Femur (tissue), 1 donor: Measurements from ENCODE around the gene GGTLC2.
"Not testable (repeated sequence)": the region's sequence is repeated elsewhere in the genome, so short reads cannot be mapped to it uniquely, and the experiment has no call there.

ENCODE experiments used
- DNase-seq: peaks from one replicate; pipeline ENCODE4 v3.0.0-alpha.2; 2017

GGTLC2 gene

GRCh38 chr22:22670076-22670795 lies 25.8 kb downstream of the GGTLC2 start:
- DNase-seq: no peak

GRCh38 chr22:22671506-22671905 lies 27.1 kb downstream of the GGTLC2 start:
- DNase-seq: no peak

GRCh38 chr22:22673099-22673498 lies 28.7 kb downstream of the GGTLC2 start:
- no peak for DNase-seq

GRCh38 chr22:22673628-22674027 lies 29.2 kb downstream of the GGTLC2 start:
- no peak for DNase-seq

- no peak for DNase-seq
Measured at GRCh38 chr22:22674467-22674866, 30.1 kb downstream of the GGTLC2 start.

GRCh38 chr22:22678970-22679369 lies 34.6 kb downstream of the GGTLC2 start:
- no peak for DNase-seq

GRCh38 chr22:22680396-22680795 lies 36.0 kb downstream of the GGTLC2 start:
- no peak for DNase-seq

- DNase-seq: no peak
Measured at GRCh38 chr22:22681221-22681739, 36.9 kb downstream of the GGTLC2 start.

- no peak for DNase-seq
Measured at GRCh38 chr22:22682196-22682595, 37.8 kb downstream of the GGTLC2 start.

GRCh38 chr22:22682807-22683667 lies 38.6 kb downstream of the GGTLC2 start:
- no peak for DNase-seq

GRCh38 chr22:22683668-22684361 lies 39.4 kb downstream of the GGTLC2 start:
- DNase-seq: no peak

- no peak for DNase-seq
Measured at GRCh38 chr22:22684580-22685561, 40.5 kb downstream of the GGTLC2 start.

- DNase-seq: no peak
Measured at GRCh38 chr22:22685586-22685985, 41.2 kb downstream of the GGTLC2 start.

- not testable (repeated sequence) for DNase-seq
Measured at GRCh38 chr22:22686202-22687115, 42.0 kb downstream of the GGTLC2 start.

GRCh38 chr22:22687638-22688500 lies 43.5 kb downstream of the GGTLC2 start:
- DNase-seq: peak; percentile 60

- no peak for DNase-seq
Measured at GRCh38 chr22:22689621-22690345, 45.4 kb downstream of the GGTLC2 start.

GRCh38 chr22:22691055-22691454 lies 46.6 kb downstream of the GGTLC2 start:
- DNase-seq: no peak

- DNase-seq: no peak
Measured at GRCh38 chr22:22691716-22692701, 47.6 kb downstream of the GGTLC2 start.
